Endothelial cell (in vitro differentiated cells): ENCODE measurements around the gene TUBE1. TPM values are rescaled to one million over a fixed set of nuclear protein-coding genes. Genes with fewer than 3 reads are reported as not detected.

Experiments used
- DNase-seq: peaks from one replicate; pipeline ENCODE4 v3.0.0; 2021; ENCODE audit warnings: low spot score
- H3K27ac Mint-ChIP-seq: one replicate; pipeline ENCODE4 v1.8.0; 2021; ENCODE audit warnings: mixed read lengths, inconsistent platforms; ENCODE audit not compliant: unreplicated experiment
- H3K27me3 Mint-ChIP-seq: one replicate; pipeline ENCODE4 v1.8.0; 2021; ENCODE audit warnings: mild to moderate bottlenecking, moderate library complexity, mixed read lengths, inconsistent platforms; ENCODE audit not compliant: unreplicated experiment
- H3K36me3 Mint-ChIP-seq: one replicate; pipeline ENCODE4 v1.8.0; 2021; ENCODE audit warnings: mild to moderate bottlenecking, low read depth, mixed read lengths, inconsistent platforms; ENCODE audit not compliant: unreplicated experiment
- H3K4me1 Mint-ChIP-seq: one replicate; pipeline ENCODE4 v1.8.0; 2021; ENCODE audit warnings: mild to moderate bottlenecking, mixed read lengths, inconsistent platforms; ENCODE audit not compliant: unreplicated experiment
- H3K4me3 Mint-ChIP-seq: one replicate; pipeline ENCODE4 v1.8.0; 2021; ENCODE audit warnings: mild to moderate bottlenecking, mixed read lengths, inconsistent platforms; ENCODE audit not compliant: unreplicated experiment
- H3K9me3 Mint-ChIP-seq: one replicate; pipeline ENCODE4 v1.8.0; 2021; ENCODE audit warnings: mixed read lengths, inconsistent platforms; ENCODE audit not compliant: unreplicated experiment
- total RNA-seq: library from RNA; stranded (reverse); fragmentation: NEBNext Ultra II Directional; extraction: Animal tissue kit (Norgen Biotek cat#: 25700); gene quantifications from one replicate; pipeline ENCODE4 v1.2.1, GENCODE V29; 2021; ENCODE audit not compliant: unreplicated experiment
- TF ChIP-seq, protein P1 (sequence below): fragments of 200-600 bp; sonication (generic); IDR thresholded peaks from one replicate; pipeline ENCODE4 v1.5.0; 2021; ENCODE audit warnings: antibody characterized with exemption; ENCODE audit not compliant: unreplicated experiment

TUBE1 gene
- total RNA-seq, 1 donor from 2014 or later: 13.7 TPM

DNA sequence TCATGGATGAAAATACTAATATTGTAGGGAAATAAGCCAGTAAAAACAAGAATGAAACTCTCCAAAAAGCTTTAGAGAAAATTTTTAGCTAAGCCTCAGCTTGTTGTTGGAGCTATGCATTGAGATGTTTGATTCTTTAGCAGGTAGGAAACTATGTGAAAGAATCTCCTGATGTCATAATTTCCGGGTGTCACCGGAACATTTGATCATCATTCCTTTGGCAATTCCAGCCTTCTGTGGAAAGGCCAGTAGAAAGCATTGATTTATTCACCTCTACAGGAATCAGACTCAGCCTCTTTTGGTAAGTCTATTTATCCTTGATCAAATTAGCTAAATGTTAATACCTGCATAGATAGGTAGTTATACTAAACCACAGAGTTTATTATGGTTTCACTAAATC, 9.6 kb upstream of the TUBE1 start:
- DNase-seq: no peak
- H3K36me3 Mint-ChIP-seq: no peaks in the 10 kb centered on the region
- TF ChIP-seq, protein P1, sequence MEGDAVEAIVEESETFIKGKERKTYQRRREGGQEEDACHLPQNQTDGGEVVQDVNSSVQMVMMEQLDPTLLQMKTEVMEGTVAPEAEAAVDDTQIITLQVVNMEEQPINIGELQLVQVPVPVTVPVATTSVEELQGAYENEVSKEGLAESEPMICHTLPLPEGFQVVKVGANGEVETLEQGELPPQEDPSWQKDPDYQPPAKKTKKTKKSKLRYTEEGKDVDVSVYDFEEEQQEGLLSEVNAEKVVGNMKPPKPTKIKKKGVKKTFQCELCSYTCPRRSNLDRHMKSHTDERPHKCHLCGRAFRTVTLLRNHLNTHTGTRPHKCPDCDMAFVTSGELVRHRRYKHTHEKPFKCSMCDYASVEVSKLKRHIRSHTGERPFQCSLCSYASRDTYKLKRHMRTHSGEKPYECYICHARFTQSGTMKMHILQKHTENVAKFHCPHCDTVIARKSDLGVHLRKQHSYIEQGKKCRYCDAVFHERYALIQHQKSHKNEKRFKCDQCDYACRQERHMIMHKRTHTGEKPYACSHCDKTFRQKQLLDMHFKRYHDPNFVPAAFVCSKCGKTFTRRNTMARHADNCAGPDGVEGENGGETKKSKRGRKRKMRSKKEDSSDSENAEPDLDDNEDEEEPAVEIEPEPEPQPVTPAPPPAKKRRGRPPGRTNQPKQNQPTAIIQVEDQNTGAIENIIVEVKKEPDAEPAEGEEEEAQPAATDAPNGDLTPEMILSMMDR: no peak
- H3K4me1 Mint-ChIP-seq: peaks cover 3% of the 10 kb centered on the region
- H3K4me3 Mint-ChIP-seq: no peak overlapping the region
- no peak overlapping the region for H3K27ac Mint-ChIP-seq
- no peaks in the 10 kb centered on the region for H3K9me3 Mint-ChIP-seq
- no peaks in the 10 kb centered on the region for H3K27me3 Mint-ChIP-seq

DNA sequence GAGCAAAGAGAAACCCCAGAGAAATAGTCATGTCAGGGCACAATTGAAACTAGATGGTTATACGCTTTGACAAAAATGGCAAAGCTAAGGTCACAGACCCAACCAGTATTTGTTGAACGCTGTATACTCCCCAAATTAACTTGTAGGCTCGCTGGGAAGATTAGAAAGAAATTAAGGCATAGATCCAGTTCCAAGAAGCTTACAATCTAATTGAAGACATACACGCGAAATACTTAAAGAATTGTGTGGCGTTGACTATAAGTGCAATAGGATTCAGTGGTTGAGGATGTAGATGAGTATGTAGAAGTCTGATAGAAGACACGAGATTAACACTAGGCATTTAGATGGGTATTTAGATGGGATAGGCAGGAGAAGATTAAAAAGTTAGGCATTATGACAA, 634 bp upstream of the TUBE1 start:
- H3K9me3 Mint-ChIP-seq: no peaks in the 10 kb centered on the region
- DNase-seq: no peak
- H3K27me3 Mint-ChIP-seq: no peaks in the 10 kb centered on the region

DNA sequence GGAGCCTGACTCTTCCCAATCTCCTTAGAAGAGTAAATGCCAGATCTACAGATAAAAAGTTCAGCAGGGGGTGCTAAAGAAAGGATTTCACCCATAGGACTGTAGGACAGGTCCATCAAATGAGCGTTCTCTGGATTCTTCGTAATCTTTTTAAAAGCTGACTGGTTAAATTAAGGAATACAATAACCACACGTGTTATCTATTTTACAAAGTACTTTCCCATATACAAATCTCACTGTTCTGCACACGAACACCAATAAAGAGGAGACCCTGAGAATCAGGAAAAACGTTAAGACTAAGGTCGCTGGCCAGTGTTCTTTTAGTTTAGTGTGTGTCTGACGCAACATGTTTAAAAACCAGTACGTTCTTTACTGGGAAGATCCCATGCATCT, 542 bp downstream of the TUBE1 start:
- Mint-ChIP-seq H3K4me3 (no peak overlapping the region), H3K27me3 (no peaks in the 10 kb centered on the region), H3K9me3 (no peaks in the 10 kb centered on the region), H3K4me1 (peaks cover 2% of the 10 kb centered on the region), H3K36me3 (no peaks in the 10 kb centered on the region), H3K27ac (no peak overlapping the region)
- DNase-seq: no peak
- TF ChIP-seq, protein P1: no peak

More for the DNA sequence above, 634 bp upstream of the TUBE1 start:
- H3K4me3 Mint-ChIP-seq: no peak overlapping the region
- H3K4me1 Mint-ChIP-seq: peaks cover 2% of the 10 kb centered on the region
- H3K27ac Mint-ChIP-seq: no peak overlapping the region
- no peaks in the 10 kb centered on the region for H3K36me3 Mint-ChIP-seq
- TF ChIP-seq, protein P1: no peak

DNA sequence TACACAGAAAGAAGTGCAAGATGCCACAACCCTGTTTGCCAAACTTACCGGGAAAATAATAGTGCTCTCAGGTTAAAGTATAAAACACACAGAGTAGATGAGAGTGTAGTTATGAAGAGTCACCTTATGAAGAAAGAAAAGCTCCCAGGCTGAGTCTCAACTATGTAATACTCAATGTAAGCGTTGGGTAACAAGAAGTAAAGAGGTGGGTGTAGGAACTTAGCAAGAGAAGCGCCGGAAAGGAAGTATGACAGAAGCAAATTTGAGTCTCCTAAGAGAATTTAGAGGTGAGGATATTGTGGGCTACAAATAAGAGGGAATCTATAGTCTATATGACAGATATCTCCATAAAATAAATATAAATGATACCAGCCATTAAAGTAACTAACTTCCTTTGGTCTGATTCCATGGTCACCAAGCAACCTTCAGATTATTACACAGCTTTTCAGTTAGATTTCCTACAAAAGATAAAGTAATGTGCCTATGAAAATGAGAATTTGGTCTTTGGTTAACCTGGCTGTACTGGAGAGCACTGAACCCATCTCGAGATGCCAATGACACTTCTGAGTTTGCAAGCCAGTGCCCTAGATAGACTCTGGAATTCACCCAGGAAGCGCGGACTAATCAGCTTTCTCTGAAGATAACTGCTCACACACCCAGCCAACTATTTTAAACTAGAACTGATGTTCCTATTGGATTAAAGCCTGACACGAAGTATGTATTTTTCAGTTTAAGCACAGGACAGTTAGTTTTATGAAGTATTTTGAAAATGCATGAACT, 1.8 kb downstream of the TUBE1 start:
- DNase-seq: no peak
- no peaks in the 10 kb centered on the region for H3K27me3 Mint-ChIP-seq
- TF ChIP-seq, protein P1: no peak
- H3K9me3 Mint-ChIP-seq: no peaks in the 10 kb centered on the region
- H3K27ac Mint-ChIP-seq: no peak overlapping the region
- peaks cover 2% of the 10 kb centered on the region for H3K4me1 Mint-ChIP-seq
- H3K36me3 Mint-ChIP-seq: no peaks in the 10 kb centered on the region
- H3K4me3 Mint-ChIP-seq: no peak overlapping the region

DNA sequence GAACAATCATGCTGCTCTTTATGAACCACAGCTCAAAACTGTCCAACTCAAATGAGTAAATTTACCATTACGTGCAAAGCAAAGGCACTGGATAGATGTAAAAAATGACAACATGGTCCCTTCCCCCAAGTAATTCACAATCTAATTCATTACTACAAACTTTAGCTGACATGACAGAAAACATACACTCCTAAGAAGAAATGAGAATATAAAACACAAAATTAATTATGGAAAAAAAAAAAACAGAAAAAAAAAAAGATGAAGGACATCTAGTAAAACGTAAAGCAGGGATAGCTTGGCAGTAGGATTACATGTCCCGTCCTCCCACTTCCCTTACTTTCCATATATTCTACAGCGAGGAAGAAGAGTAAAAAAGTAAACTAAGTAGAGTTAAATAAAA, 5.7 kb downstream of the TUBE1 start:
- H3K27me3 Mint-ChIP-seq: no peaks in the 10 kb centered on the region
- H3K27ac Mint-ChIP-seq: no peak overlapping the region
- TF ChIP-seq, protein P1: no peak
- no peaks in the 10 kb centered on the region for H3K9me3 Mint-ChIP-seq
- no peak for DNase-seq
- no peaks in the 10 kb centered on the region for H3K36me3 Mint-ChIP-seq
- peaks cover 2% of the 10 kb centered on the region for H3K4me1 Mint-ChIP-seq
- no peak overlapping the region for H3K4me3 Mint-ChIP-seq
